ENCODE results near the gene MYBPC1.
"Not testable (repeated sequence)": the region's sequence is repeated elsewhere in the genome, so short reads cannot be mapped to it uniquely, and the experiment has no call there.

Gene MYBPC1

DNA sequence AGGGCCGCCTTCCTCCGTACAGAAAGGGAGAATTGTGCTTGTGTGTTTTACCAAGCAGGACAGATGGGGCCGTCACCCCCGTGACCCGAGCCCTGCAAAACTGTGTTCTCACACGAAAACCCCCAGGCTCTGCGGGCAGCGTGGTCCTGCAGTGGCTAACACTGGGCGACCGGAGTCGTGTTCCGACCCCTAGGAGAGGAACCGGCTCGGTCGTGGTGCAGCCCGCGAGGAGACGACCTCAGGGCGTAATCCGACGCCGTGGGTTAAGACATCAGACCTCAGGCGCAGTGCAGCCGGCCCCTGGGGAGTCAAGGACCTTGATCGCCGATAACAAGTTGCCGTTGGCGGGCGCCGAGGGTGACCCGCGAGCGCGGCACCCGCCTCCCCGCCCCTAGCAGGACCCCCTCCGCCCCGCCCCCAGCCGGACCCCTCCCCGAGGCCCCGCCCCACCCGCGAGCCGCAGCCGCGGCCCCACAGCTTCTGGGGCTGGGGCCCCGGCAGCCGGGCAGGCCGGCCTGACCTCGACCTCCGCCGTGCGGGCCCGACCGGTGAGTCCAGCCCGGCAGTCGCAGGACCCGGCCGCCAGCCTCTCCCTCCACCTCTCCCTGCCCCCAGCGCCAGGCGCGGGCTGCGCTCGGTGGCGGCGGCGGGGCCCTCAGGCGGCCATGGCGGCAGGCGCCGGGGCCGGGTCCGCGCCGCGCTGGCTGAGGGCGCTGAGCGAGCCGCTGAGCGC is 102.6 kb downstream of the MYBPC1 start, which contains the start of gene CHPT1:
Gene CHPT1 (plus strand): TSS at position 444 of the 733 bp plus-strand sequence. CDS start 222 bp downstream, at position 666.
- peak; percentile 78 for DNase-seq

DNA sequence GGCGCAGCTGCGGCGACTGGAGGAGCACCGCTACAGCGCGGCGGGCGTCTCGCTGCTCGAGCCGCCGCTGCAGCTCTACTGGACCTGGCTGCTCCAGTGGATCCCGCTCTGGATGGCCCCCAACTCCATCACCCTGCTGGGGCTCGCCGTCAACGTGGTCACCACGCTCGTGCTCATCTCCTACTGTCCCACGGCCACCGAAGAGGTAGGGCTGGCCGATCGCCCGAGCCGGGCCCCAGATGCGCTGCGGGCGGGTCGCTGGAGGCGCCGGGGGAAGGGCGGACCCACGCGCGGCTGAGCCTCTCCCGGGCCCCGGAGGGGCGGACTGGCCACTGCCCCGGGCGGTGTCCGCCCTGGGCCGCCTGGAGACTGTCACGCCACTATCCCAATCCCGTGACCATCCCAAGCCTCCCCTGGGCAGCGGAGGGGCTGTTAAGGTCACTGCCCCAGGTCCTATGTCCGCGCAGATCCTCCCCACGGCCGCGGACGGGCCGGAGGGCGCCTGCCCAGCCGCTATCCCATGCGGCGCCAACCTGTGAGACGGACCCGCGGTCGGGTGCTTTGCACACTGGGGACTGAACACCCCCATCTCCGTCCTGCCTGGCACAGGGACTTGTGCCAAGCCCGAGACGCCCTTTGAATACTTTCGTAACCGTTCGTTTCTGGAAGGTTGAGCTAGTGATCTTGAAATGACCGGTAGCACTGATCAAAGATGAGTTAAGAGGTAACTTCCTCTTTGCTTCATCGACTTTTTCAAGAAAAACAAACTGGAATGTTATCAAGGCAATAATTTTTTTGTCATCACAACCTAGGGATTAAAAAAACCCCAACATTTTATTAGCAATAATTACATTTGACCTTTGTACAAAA is 103.4 kb downstream of the MYBPC1 start:
- peak; percentile 32 for DNase-seq

DNA sequence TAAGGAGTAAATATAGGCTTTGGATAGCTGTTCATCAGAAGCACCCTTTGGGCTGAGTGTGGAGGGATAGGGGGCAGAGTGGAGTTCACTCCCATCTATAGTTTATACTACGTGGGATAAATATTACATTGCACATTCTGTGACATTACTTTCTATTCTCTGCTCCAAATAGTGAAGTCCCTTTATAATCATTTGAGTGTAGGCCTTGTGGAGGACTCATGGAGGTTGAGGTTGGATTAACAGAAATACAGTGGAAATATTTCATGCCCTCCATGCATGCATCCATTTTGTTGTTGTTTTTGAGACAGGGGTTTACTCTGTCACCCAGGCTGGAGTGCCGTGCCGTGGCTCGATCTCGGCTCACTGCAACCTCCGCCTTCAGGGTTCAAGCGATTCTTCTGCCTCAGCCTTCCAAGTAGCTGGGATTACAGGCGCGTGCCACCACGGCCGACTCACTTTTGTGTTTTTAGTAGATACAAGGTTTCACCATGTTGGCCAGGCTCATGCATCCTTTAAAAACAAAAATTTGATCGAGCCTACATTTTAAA is 104.1 kb downstream of the MYBPC1 start:
- DNase-seq: peak; percentile 17

DNA sequence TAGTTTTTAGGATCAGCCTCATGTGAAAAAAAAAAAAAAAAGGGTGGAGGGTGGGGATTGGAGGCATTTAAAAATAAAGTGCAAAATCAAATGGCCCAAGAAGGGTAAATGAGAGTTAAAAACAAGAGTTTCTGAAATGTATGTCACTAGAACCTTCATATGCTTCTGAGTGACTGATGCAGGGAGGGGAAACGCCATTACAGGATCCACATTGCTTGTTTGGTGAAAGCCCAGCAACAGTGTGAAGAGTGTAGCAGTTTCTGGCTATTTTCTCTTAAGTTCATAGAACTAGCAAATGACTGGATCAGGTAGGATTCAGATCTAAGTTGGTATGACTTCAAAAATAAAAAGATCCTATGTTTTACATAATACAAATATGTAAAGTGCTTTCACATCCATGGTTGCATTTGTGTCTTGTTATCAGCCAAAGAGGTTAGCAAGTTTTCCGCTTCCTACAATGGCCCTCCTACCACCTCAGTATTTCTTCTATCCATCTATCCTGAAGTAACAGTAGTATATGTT is 105.6 kb downstream of the MYBPC1 start:
- DNase-seq: no peak

DNA sequence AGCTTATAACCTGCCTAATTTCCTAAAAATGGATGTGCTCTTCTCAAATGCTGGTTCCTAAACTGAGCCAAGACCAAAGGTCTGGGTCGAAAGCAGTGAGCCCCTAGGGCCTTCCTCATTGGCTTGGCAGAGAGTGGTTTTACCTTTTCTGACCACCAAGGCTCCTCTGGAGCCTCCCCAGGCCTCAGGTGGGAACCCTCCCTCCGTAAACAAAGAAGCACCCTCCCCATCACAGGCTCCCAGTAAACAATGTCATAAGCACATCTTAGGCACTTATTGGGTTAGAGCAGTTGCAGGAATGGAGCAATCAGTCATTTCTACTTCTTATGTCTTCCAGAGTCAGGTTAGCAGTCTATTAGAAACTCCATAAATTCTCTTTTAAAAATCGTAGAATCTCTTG is 108.7 kb downstream of the MYBPC1 start:
- no peak for DNase-seq

DNA sequence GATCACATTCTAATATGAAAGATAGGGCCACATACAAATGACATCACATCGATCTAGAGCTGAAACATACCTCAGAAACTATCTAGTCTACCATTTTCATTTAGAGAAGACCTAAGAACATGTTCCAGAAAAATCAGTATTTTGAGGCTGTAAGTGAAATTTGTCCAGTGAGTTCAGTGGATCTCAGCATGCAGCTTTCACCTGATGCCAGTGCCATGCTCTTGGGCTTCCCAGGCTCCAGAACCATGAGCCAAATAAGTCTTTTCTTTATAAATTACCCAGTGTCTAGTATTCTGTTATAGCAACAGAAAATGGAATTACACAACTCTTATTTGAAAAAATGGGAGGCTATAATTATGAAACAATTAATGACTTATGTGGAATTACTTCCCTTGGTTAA is 111.6 kb downstream of the MYBPC1 start:
- DNase-seq: no peak

DNA sequence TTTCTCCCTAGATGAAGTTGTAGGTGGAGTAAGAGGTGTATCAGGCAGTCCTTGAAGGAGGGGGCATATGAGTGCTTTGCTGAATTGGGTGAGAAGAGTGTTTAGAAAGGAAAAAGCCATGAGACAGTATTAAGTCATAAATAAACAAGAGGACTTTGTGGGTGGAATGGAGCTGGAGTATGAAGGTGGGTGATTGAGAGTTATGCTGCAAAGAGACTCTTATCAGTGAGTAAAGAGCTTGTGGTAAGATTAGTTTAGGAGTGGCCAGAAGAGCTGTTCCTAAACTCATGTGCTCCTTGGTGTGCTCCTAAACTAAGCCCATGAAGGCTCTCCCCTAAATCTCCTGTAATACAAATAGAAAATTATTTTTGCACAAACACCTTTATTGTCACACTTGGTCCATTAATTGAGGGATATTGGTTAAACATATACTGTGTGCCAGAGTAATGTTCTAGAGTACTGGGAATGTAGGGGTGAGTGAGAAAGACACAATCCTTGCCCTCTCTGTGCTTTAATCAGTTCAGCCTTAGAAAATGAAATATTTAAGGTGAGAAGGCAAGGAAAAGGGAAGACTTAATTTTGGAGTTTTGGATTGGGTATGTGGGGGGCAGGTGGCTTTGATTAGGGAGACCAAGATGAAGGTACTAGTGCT is 112.5 kb downstream of the MYBPC1 start:
- no peak for DNase-seq

DNA sequence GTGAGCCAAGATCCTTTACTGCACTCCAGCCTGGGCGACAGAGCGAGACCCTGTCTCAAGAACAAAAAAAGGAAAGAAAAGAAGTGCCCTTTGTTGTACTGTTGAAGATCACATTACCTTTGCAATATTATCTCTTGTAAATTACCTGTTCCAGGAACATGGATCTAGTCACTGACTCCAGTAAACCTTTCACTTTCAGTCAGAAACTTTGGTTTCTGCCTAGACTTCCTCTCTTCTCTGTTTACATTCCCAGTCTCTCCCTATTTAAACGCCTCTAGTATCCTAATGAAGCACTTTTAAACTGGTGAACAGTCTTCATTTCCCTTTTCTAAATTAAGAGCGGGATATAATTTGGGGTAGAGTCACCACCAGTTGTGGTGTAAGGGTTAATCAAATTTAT is 115.5 kb downstream of the MYBPC1 start:
- DNase-seq: no peak

DNA sequence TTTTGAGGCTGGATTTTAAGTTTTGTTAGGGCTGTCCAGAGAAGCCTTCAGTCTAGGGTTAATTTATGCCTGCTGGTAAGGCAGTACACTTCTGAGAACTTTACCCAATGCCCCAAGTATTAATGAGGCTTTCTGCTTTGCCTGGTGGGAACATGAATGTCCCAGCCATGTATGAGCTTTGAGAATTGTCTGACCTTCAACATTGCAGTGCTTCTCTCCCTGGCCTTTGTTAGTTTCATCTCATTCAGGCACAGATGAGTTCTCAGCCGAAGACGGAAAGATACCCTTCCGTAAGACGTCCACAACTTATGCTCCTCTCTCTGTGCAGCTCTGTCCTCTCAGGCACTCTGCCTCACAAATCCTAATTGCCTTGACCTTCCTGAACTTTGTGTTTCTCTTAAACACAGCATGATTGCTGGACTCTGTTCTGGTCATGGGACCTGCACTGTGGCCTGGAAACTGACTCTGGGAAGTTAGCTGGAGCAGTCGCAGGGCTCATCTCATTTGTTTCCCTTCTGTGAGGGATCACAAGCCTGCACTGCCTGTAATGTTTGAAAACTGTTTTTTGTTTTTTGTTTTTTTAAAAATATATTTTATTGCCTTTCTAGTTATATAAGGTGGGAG is 118.4 kb downstream of the MYBPC1 start:
- no peak for DNase-seq

DNA sequence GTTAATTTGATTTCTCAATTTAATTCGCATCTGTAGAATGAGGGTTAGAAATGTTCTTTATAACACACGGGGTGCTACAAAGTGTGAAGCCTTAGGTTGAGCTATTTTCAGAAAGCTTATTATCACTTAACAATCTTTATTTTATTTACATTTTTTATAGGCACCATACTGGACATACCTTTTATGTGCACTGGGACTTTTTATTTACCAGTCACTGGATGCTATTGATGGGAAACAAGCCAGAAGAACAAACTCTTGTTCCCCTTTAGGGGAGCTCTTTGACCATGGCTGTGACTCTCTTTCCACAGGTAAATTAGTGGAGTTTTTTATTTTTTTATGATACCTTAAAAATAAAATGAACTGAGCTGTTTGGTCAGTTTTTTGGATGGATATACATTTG is 119.2 kb downstream of the MYBPC1 start:
- DNase-seq: no peak

DNA sequence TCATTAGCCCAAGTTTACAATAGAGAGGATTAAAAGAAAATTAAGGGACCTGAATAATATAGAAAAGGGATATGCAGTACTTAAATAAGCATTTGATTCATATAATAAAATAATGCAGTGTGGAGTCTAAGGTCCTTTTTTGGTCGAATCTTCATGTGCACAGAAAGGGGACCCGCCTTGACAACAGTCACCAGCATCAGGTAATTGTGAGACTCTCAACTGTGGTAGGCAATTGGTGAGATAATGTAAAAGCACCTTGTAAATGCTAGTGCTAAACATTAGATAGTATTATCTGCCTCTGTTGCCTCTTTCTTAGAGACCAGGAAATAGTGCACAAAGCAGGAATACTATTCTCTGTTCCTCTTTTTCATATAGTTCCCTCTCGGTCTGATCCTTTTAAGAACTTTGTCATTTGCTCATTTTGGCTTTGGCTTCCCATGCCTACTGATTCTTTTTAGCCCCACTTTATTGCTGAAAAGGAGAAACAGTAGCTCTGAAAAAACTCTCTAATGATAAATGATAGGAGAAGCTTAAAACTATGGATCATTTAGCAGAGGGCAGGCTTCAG is 120.2 kb downstream of the MYBPC1 start:
- no peak for DNase-seq

DNA sequence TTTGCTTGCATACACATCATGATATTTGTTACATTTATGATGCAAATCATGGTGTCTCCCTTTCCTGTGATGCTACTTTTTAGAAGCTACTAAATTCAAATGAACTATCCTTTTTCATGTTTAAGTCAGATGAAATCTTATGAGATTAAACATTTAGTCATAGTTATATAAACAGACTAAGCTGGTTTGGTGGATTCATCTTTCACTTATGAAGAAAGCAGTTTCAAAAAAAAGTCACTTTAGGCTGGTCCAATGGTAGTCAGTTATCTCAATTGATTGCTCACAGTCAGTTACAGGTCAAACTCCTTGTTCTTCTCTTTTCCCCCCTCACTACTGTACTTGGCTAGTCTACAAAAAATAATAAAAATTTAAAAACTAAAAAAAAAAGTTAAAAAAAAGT is 124.8 kb downstream of the MYBPC1 start:
- DNase-seq: no peak

DNA sequence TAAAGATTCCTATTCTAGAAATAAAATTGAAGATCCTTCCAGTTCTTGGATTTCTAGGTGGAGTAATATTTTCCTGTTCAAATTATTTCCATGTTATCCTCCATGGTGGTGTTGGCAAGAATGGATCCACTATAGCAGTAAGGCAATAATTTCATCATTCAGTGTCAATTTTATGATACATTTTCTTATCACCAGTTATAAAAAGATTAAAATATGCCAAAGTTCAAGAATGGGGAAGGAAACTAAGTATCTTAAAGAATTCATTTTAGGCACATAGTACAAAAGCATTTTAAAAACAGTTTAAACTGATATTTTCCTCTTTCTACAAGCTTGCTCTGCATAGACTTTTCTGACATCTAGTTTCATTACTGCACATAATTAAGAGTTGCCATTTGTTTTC is 125.3 kb downstream of the MYBPC1 start:
- DNase-seq: no peak

DNA sequence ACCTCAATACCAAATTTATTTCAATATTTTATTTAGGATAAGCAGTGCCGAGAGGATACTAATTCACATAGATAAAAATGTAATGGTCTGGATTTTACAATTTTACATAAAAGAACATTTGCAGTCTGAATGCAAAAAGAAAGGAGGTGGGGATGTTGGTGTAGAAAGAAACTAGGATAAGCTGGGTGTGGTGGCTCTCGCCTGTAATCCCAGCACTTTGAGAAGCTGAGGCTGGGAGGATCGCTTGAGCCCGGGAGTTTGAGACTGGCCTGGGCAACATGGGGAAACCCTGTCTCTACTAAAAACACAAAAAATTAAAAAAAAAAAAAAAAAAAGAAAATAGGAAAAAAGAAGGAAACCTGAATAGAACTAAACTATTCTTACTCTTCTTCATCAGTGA is 127.6 kb downstream of the MYBPC1 start:
- no peak for DNase-seq

DNA sequence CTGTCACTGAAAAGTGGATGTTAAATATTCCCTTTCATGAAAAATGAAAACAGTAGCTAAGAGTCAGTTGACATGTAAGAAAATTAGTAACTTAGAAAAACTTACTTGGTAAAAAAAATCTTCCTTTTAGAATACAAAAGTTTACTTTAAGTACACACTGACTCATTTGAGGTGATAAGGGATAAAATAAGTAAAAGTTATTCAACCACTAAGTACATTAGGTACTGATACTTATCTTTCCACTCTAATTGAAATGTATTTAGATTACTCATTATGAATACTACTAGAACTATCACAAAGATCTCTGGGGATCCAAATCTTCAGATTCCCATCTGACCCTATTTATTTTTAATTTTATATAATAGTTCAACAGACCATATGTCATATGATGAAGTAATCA is 132.3 kb downstream of the MYBPC1 start:
- no peak for DNase-seq

DNA sequence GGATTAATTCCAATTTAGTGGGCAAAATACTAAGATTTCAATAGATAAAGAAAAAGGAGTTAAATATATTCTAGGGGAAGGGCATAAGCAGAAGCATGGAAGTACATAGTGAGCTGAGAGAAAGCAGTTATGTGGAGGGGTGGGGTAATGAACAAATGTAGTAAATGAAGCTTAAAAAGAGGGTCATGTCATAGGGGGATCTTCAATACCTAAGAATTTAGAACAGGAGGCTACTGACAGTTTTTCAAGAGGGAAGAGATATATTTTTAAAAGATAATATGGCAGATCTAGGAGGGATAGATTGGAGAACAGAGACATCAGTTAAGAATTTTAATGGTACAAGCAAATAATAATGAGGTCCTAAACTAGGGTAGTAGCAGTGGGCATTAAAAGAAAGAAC is 135.1 kb downstream of the MYBPC1 start:
- no peak for DNase-seq

DNA sequence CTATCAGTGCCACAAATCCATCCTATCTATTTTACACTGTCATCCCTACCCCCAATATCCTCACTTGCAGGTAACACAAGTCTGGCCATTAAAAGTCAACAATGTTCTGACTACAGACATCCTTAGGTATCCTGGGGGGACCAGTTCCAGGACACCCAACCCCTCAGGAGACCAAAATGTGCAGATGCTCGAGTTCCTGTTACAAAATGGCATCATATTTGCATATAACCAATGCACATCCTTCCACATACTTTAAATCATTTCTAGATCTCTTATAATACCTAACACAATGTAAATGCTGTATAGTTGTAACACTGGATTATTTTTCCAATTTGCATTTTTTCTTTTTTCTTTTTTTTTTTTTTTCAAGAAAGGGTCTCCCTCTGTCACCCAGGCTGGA is 137.5 kb downstream of the MYBPC1 start:
- no peak for DNase-seq

DNA sequence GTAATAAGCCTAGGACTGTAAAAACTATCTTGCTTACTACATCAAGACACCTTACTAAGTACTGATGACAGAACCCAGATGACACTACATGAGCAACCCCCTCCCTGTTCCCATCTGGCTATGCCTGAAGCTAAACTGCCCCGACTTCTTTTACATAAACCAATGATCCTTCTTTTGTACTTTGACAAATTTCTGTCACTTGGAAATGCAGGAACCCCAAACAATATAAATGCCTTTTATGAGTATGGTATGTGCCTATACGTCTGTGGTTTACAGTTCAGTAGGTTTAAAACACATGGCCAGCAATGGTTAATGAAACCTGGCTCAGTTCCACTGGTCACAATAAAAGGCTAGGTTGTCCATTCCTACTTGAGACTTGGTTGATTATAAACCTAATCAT is 138.4 kb downstream of the MYBPC1 start:
- no peak for DNase-seq

DNA sequence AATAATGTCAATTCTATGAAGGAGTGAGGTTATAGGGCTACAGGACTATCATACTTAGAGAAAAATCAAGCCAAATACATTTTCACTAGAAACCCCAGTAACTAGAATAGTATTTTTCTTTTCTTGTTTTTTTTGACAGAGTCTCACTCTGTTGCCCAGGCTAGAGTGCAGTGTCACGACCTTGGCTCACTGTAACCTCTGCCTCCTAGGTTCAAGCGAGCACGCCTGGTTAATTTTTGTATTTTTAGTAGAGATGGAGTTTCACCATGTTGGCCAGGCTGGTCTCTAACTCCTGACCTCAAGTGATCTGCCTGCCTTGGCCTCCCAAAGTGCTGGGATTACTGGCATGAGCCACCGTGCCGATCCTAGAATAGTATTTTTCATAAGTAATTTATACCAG is 139.7 kb downstream of the MYBPC1 start:
- DNase-seq: not testable (repeated sequence)
